PC-9 (cell line): ENCODE results near the gene WBP1L. TPM values are rescaled to one million over a fixed set of nuclear protein-coding genes. Genes with fewer than 3 reads are reported as not detected.

Experiments used
- BruUV-seq: library from RNA; stranded (reverse); fragments of 400-500 nt; replicated peaks from 2 replicates; lab custom pipeline; 2021; lab: Mats Ljungman, UMichigan
- CTCF ChIA-PET: fragments of 300-600 bp; sonication (Branson Sonifier 250); formaldehyde crosslinking; loops from one replicate; lab custom pipeline; 2022; ENCODE audit warnings: antibody characterized with exemption; lab: Charles Lee
- POLR2A ChIA-PET: fragments of 300-600 bp; sonication (Branson Sonifier 250); formaldehyde crosslinking; loops from one replicate; lab custom pipeline; 2022; ENCODE audit warnings: antibody characterized with exemption; ENCODE audit not compliant: unreplicated experiment; lab: Charles Lee
- DNase-seq, 2 experiments: peaks; one replicate each; pipeline versions ENCODE4 v3.0.0 to v3.0.0-alpha.2; 2015 to 2022; ENCODE audit warnings: mixed read lengths in 1 of 2
- H2AFZ ChIP-seq: fragments of 200-600 bp; sonication (generic); 2 replicates; pipeline ENCODE4 v1.8.1; 2017; ENCODE audit warnings: antibody characterized with exemption
- H3F3A ChIP-seq: fragments of 200-600 bp; sonication (generic); 2 replicates; pipeline ENCODE4 v1.8.1; 2017; ENCODE audit warnings: antibody characterized with exemption, mild to moderate bottlenecking, low read depth; ENCODE audit not compliant: insufficient read depth
- H3K27ac ChIP-seq: fragments of 200-600 bp; sonication (generic); 2 replicates; pipeline ENCODE4 v1.6.1; 2016; ENCODE audit warnings: mixed run types
- H3K27me3 ChIP-seq: fragments of 200-600 bp; sonication (generic); 2 replicates; pipeline ENCODE4 v1.6.1; 2016; ENCODE audit warnings: low read depth, mixed run types; ENCODE audit not compliant: insufficient read depth
- H3K36me3 ChIP-seq: fragments of 200-600 bp; sonication (generic); 2 replicates; pipeline ENCODE4 v1.6.1; 2016; ENCODE audit warnings: low read depth, mixed run types
- H3K4me1 ChIP-seq: fragments of 200-600 bp; sonication (generic); replicated peaks from 2 replicates; pipeline ENCODE4 v1.6.1; 2016; ENCODE audit warnings: mixed run types; ENCODE audit not compliant: insufficient read depth
- H3K4me2 ChIP-seq: fragments of 200-600 bp; sonication (generic); 2 replicates; pipeline ENCODE4 v1.6.1; 2017; ENCODE audit warnings: mixed run types
- H3K4me3 ChIP-seq: fragments of 200-600 bp; sonication (generic); 2 replicates; pipeline ENCODE4 v1.6.1; 2016; ENCODE audit warnings: mixed run types
- H3K79me2 ChIP-seq: fragments of 200-600 bp; sonication (generic); 2 replicates; pipeline ENCODE4 v1.6.1; 2017; ENCODE audit warnings: low read depth, mixed run types
- H3K9me2 ChIP-seq: fragments of 200-600 bp; sonication (generic); 2 replicates; pipeline ENCODE4 v1.8.1; 2017; ENCODE audit warnings: mild to moderate bottlenecking; ENCODE audit not compliant: insufficient read depth
- H3K9me3 ChIP-seq: fragments of 200-600 bp; sonication (generic); 2 replicates; pipeline ENCODE4 v1.8.1; 2016; ENCODE audit warnings: low read depth; ENCODE audit not compliant: insufficient read depth
- H4K20me1 ChIP-seq: fragments of 200-600 bp; sonication (generic); 2 replicates; pipeline ENCODE4 v1.8.1; 2017; ENCODE audit not compliant: insufficient read depth
- CTCF ChIP-seq: fragments of 200-600 bp; sonication (generic); conservative IDR thresholded peaks from 2 replicates; pipeline ENCODE4 v1.6.1; 2017; ENCODE audit warnings: mixed run types, antibody characterized with exemption, mild to moderate bottlenecking, moderate library complexity
- EZH2 ChIP-seq: fragments of 200-600 bp; sonication (generic); IDR thresholded peaks from 2 replicates; pipeline ENCODE4 v1.8.0; 2017; ENCODE audit warnings: antibody characterized with exemption, low read depth
- intact Hi-C: fragments of 100-400 bp; cut with micrococcal nuclease; formaldehyde crosslinking; loops from one replicate; pipeline ENCODE4 v1.10.0; 2022; ENCODE audit not compliant: unreplicated experiment
- total RNA-seq: library from RNA; stranded (reverse); gene quantifications from 2 replicates; pipeline ENCODE4 v1.2.3, GENCODE V29; 2021

The WBP1L gene
- total RNA-seq, 1 experiment from 2014 or later: 19.7 TPM

- H3K4me1 ChIP-seq: no peaks in the 10 kb centered on the region
- H3K4me2 ChIP-seq: no peak overlapping the region
- no peaks in the 10 kb centered on the region for H3F3A ChIP-seq
- ChIA-PET CTCF (no interaction called here), POLR2A (no interaction called here)
- no peaks in the 10 kb centered on the region for H3K27me3 ChIP-seq
- DNase-seq: no peak
- no peaks in the 10 kb centered on the region for H4K20me1 ChIP-seq
- H2AFZ ChIP-seq: no peak overlapping the region
- intact Hi-C loops: no loop called here
- H3K4me3 ChIP-seq: no peak overlapping the region
- H3K79me2 ChIP-seq: no peaks in the 10 kb centered on the region
- no TSS peak for BruUV-seq
- no peaks in the 10 kb centered on the region for H3K9me3 ChIP-seq
- no peaks in the 10 kb centered on the region for H3K36me3 ChIP-seq
- H3K27ac ChIP-seq: no peak overlapping the region
- H3K9me2 ChIP-seq: no peaks in the 10 kb centered on the region
- TF ChIP-seq EZH2 (no peak), CTCF (no peak)
Observed at GRCh38 chr10:102826148-102826796, 82.5 kb downstream of the WBP1L start.

GRCh38 chr10:102827597-102827975 is 83.8 kb downstream of the WBP1L start:
- Histone ChIP-seq H2AFZ (no peak overlapping the region), H3K9me3 (no peaks in the 10 kb centered on the region), H3K4me3 (no peak overlapping the region), H3K79me2 (no peaks in the 10 kb centered on the region), H3K27me3 (no peaks in the 10 kb centered on the region), H3K27ac (no peak overlapping the region), H3K9me2 (no peaks in the 10 kb centered on the region), H4K20me1 (no peaks in the 10 kb centered on the region), H3K4me2 (no peak overlapping the region), H3F3A (no peaks in the 10 kb centered on the region), H3K4me1 (no peaks in the 10 kb centered on the region), H3K36me3 (no peaks in the 10 kb centered on the region)
- TF ChIP-seq EZH2 (no peak), CTCF (no peak)
- ChIA-PET CTCF (no interaction called here), POLR2A (no interaction called here)
- intact Hi-C loops: no loop called here
- BruUV-seq: no TSS peak
- DNase-seq: no peak

GRCh38 chr10:102831322-102832071 is 87.7 kb downstream of the WBP1L start:
- H3K4me3 ChIP-seq: no peak overlapping the region
- no peak overlapping the region for H2AFZ ChIP-seq
- no peaks in the 10 kb centered on the region for H3K9me2 ChIP-seq
- no peaks in the 10 kb centered on the region for H4K20me1 ChIP-seq
- intact Hi-C loops: loop anchor here (10.0 kb wide), 1 partner anchor 107 kb away; no protein-coding TSS in a partner anchor
- no peaks in the 10 kb centered on the region for H3K79me2 ChIP-seq
- no peaks in the 10 kb centered on the region for H3K27me3 ChIP-seq
- ChIA-PET CTCF (no interaction called here), POLR2A (no interaction called here)
- no peak overlapping the region for H3K27ac ChIP-seq
- no peaks in the 10 kb centered on the region for H3K9me3 ChIP-seq
- TF ChIP-seq CTCF (no peak), EZH2 (no peak)
- no peaks in the 10 kb centered on the region for H3K36me3 ChIP-seq
- no TSS peak for BruUV-seq
- H3F3A ChIP-seq: no peaks in the 10 kb centered on the region
- H3K4me1 ChIP-seq: no peaks in the 10 kb centered on the region
- DNase-seq: no peak
- no peak overlapping the region for H3K4me2 ChIP-seq
